HUES6 (cell line): ENCODE results near the gene GOLGA8K.
"Not testable (repeated sequence)": the region's sequence is repeated elsewhere in the genome, so short reads cannot be mapped to it uniquely, and the experiment has no call there.

Experiments used
- H3K27ac ChIP-seq: 2 replicates; pipeline ENCODE4 v1.7.0; 2013; ENCODE audit warnings: low read depth, mild to moderate bottlenecking, low read length, inconsistent platforms
- H3K27me3 ChIP-seq: 2 replicates; pipeline ENCODE4 v1.6.1; 2013; ENCODE audit warnings: low read length; ENCODE audit not compliant: control insufficient read depth, insufficient read depth
- H3K36me3 ChIP-seq: 2 replicates; pipeline ENCODE4 v1.6.1; 2013; ENCODE audit warnings: low read length; ENCODE audit not compliant: control insufficient read depth, insufficient read depth
- H3K4me1 ChIP-seq: 2 replicates; pipeline ENCODE4 v1.6.1; 2013; ENCODE audit warnings: low read length; ENCODE audit not compliant: control insufficient read depth, insufficient read depth
- H3K4me3 ChIP-seq: 2 replicates; pipeline ENCODE4 v1.5.1; 2013; ENCODE audit warnings: low read depth, low read length
- H3K9ac ChIP-seq: one replicate; pipeline ENCODE4 v1.6.1; 2013; ENCODE audit warnings: mild to moderate bottlenecking, low read length
- H3K9me3 ChIP-seq: 2 replicates; pipeline ENCODE4 v1.6.1; 2013; ENCODE audit warnings: low read depth, low read length; ENCODE audit not compliant: control insufficient read depth, insufficient read depth

Gene GOLGA8K

GRCh38 chr15:32350563-32351220 is 52.4 kb downstream of the GOLGA8K start:
- H3K36me3 ChIP-seq, H3K4me3 ChIP-seq, H3K27ac ChIP-seq, H3K4me1 ChIP-seq, H3K27me3 ChIP-seq, H3K9me3 ChIP-seq, H3K9ac ChIP-seq: not testable (repeated sequence)

- H3K9me3 ChIP-seq, H3K4me1 ChIP-seq, H3K4me3 ChIP-seq, H3K27ac ChIP-seq, H3K9ac ChIP-seq, H3K27me3 ChIP-seq, H3K36me3 ChIP-seq: not testable (repeated sequence)
Measured at GRCh38 chr15:32347037-32347436, 56.1 kb downstream of the GOLGA8K start.

- H3K36me3 ChIP-seq, H3K4me1 ChIP-seq, H3K4me3 ChIP-seq, H3K27ac ChIP-seq, H3K27me3 ChIP-seq, H3K9me3 ChIP-seq, H3K9ac ChIP-seq: not testable (repeated sequence)
Measured at GRCh38 chr15:32345978-32346547, 57.0 kb downstream of the GOLGA8K start.

GRCh38 chr15:32343921-32344320 is 59.2 kb downstream of the GOLGA8K start:
- not testable (repeated sequence) for H3K4me1 ChIP-seq, H3K9me3 ChIP-seq, H3K36me3 ChIP-seq, H3K27me3 ChIP-seq, H3K9ac ChIP-seq, H3K27ac ChIP-seq, H3K4me3 ChIP-seq
